K562 (cell line): ENCODE data around the gene DPEP3. TPM values are rescaled to one million over a fixed set of nuclear protein-coding genes. Genes with fewer than 3 reads are reported as not detected.
A peak's percentile ranks its signal among the peaks of the same experiment; 100 is the strongest.

Experiments
- ATAC-seq: fragments of 200-7000 bp; cut with Tn5 transposase; 3 replicates; pipeline ENCODE4 v1.9.1; 2020; ENCODE audit warnings: moderate library complexity
- BruUV-seq: library from RNA; stranded (reverse); fragments of 400-500 nt; replicated peaks from 2 replicates; lab custom pipeline; 2021; lab: Mats Ljungman, UMichigan
- CTCF ChIA-PET: fragments of 300-600 bp; formaldehyde crosslinking; extraction: SDS; loops from one replicate; lab custom pipeline; 2021; ENCODE audit warnings: low intra/inter-chr PET ratio; lab: Yijun Ruan, JAX
- POLR2A ChIA-PET: fragments of 300-600, 350-650 bp; sonication (Branson Sonifier 250); formaldehyde crosslinking; extraction: SDS; loops from one replicate; lab custom pipeline; 2021; ENCODE audit warnings: antibody characterized with exemption, inconsistent platforms; lab: Yijun Ruan, JAX
- DNase-seq, 4 experiments: peaks; one replicate each; pipeline versions ENCODE4 v3.0.0 to v3.0.0-alpha.2; 2011 to 2018; ENCODE audit warnings: low spot score in 3 of 4, mixed read lengths in 3 of 4; ENCODE audit errors: extremely low read depth in 1 of 4
- FAIRE-seq: peaks from 2 replicates; lab custom pipeline; 2011; peaks lifted over from hg19 to GRCh38; lab: Jason Lieb, UNC
- H2AFZ ChIP-seq: 2 replicates; pipeline ENCODE4 v1.6.0; 2011; ENCODE audit warnings: low read depth, low read length, control low read depth, inconsistent platforms
- H3K27ac ChIP-seq: fragments of 200-600 bp; 3 replicates; pipeline ENCODE4 v1.8.0; 2011; ENCODE audit warnings: low read depth, mild to moderate bottlenecking, control low read depth, inconsistent platforms, low read length, moderate library complexity, mixed read lengths; ENCODE audit errors: extremely low read depth
- H3K27me3 ChIP-seq, 2 experiments: fragments of 300-600 bp in 1 of 2; 2 replicates in 1 of 2; 3 replicates in 1 of 2; pipeline versions ENCODE4 v1.6.0 to v1.8.0; 2011; ENCODE audit warnings: inconsistent platforms in 2 of 2, low read length in 2 of 2, mild to moderate bottlenecking in 1 of 2, mixed read lengths in 1 of 2, moderate library complexity in 1 of 2; ENCODE audit not compliant: control insufficient read depth in 2 of 2, insufficient read depth in 2 of 2
- H3K36me3 ChIP-seq: fragments of 300-600 bp; 3 replicates; pipeline ENCODE4 v1.8.0; 2011; ENCODE audit warnings: mild to moderate bottlenecking, low read length, inconsistent platforms; ENCODE audit not compliant: control insufficient read depth, insufficient read depth
- H3K4me1 ChIP-seq, 2 experiments: fragments of 200-600 bp in 1 of 2; replicated peaks in 1 of 2; 2 replicates in 1 of 2; 3 replicates in 1 of 2; pipeline versions ENCODE4 v1.5.1 to v1.8.0; 2011; ENCODE audit warnings: inconsistent platforms in 2 of 2, low read length in 2 of 2, mild to moderate bottlenecking in 1 of 2, mixed read lengths in 1 of 2, moderate library complexity in 1 of 2; ENCODE audit not compliant: control insufficient read depth in 2 of 2, insufficient read depth in 2 of 2
- H3K4me2 ChIP-seq: 2 replicates; pipeline ENCODE4 v1.6.1; 2011; ENCODE audit warnings: low read length, control low read depth, inconsistent platforms, mixed read lengths; ENCODE audit not compliant: insufficient read depth
- H3K4me3 ChIP-seq: fragments of 200-600 bp; sonication (generic), shearing (Covaris generic); 2 replicates; pipeline ENCODE4 v1.5.1; 2016; ENCODE audit warnings: control low read depth, inconsistent platforms
- H3K79me2 ChIP-seq: fragments of 200-600 bp; 3 replicates; pipeline ENCODE4 v1.8.0; 2011; ENCODE audit warnings: low read length, inconsistent platforms; ENCODE audit not compliant: control insufficient read depth, insufficient read depth
- H3K9ac ChIP-seq, 2 experiments: 2 replicates each; pipeline versions ENCODE4 v1.6.0 to v1.6.1; 2011; ENCODE audit warnings: low read depth in 2 of 2, low read length in 2 of 2, control low read depth in 1 of 2, inconsistent platforms in 1 of 2, mild to moderate bottlenecking in 1 of 2, mixed read lengths in 1 of 2; ENCODE audit not compliant: insufficient read depth in 1 of 2
- H3K9me1 ChIP-seq: one replicate; pipeline ENCODE4 v1.6.0; 2011; ENCODE audit warnings: inconsistent platforms, mild to moderate bottlenecking, low read length, moderate library complexity; ENCODE audit not compliant: control insufficient read depth, insufficient read depth
- H3K9me3 ChIP-seq: replicated peaks from 2 replicates; pipeline ENCODE4 v1.5.1; 2011; ENCODE audit warnings: low read depth, low read length, inconsistent platforms; ENCODE audit not compliant: control insufficient read depth, insufficient read depth
- H4K20me1 ChIP-seq: replicated peaks from 2 replicates; pipeline ENCODE4 v1.6.1; 2011; ENCODE audit warnings: low read length, inconsistent platforms, mixed read lengths; ENCODE audit not compliant: control insufficient read depth, insufficient read depth
- ATF4 ChIP-seq: fragments of 450-650 bp; formaldehyde crosslinking; IDR thresholded peaks from 2 replicates; pipeline ENCODE4 v1.4.0; 2022; ENCODE audit warnings: mild to moderate bottlenecking, moderate library complexity
- CCAR2 ChIP-seq: fragments of 200-400 bp; formaldehyde crosslinking; IDR thresholded peaks from 2 replicates; pipeline ENCODE4 v1.6.1; 2017; ENCODE audit warnings: mild to moderate bottlenecking, low read depth, low read length
- CEBPB ChIP-seq: fragments of 450-650 bp; IDR thresholded peaks from 2 replicates; pipeline ENCODE4 v1.6.1; 2016; ENCODE audit warnings: missing genetic modification characterization, missing compliant biosample characterization
- GABPB1 ChIP-seq: sonication (generic); formaldehyde crosslinking; IDR thresholded peaks from 2 replicates; pipeline ENCODE4 v1.8.0; 2022; ENCODE audit warnings: mild to moderate bottlenecking, missing genetic modification reagents
- HLTF ChIP-seq: fragments of 450-650 bp; IDR thresholded peaks from 2 replicates; pipeline ENCODE4 v1.6.1; 2016
- MTA2 ChIP-seq: fragments of 450-650 bp; IDR thresholded peaks from 2 replicates; pipeline ENCODE4 v1.6.1; 2016; ENCODE audit warnings: low read depth
- RNF219 ChIP-seq: fragments of 250-450 bp; sonication (Bioruptor Pico); IDR thresholded peaks from 2 replicates; pipeline ENCODE4 v1.5.0; 2022; ENCODE audit warnings: mild to moderate bottlenecking
- TARDBP ChIP-seq: fragments of 450-650 bp; IDR thresholded peaks from 2 replicates; pipeline ENCODE4 v1.6.1; 2016
- TCF7L2 ChIP-seq: fragments of 150-350 bp; IDR thresholded peaks from 2 replicates; pipeline ENCODE4 v1.6.1; 2016; ENCODE audit warnings: low read depth, mild to moderate bottlenecking, low read length, moderate library complexity
- ZNF121 ChIP-seq: sonication (generic); formaldehyde crosslinking; conservative IDR thresholded peaks from 2 replicates; pipeline ENCODE4 v1.8.0; 2022; ENCODE audit warnings: missing genetic modification reagents
- ZNF77 ChIP-seq: fragments of 250-450 bp; sonication (Bioruptor Pico); IDR thresholded peaks from 2 replicates; pipeline ENCODE4 v1.5.0; 2020
- WGBS: fragments of 100-300 bp; shearing (Covaris generic); methylation state at CpG from one replicate; pipeline ENCODE4 v1.1.6; 2016; ENCODE audit warnings: low coverage, mixed read lengths; ENCODE audit not compliant: insufficient coverage; ENCODE audit errors: missing lambda C conversion rate; 5-methylcytosine and 5-hydroxymethylcytosine counted together
- in situ Hi-C: fragments of 300-500 bp; cut with MboI; formaldehyde crosslinking; loops from 4 replicates; pipeline ENCODE4 v1.15.0; 2018; ENCODE audit warnings: inconsistent platforms, mixed read lengths
- intact Hi-C: fragments of 100-400 bp; cut with micrococcal nuclease; formaldehyde crosslinking; loops from 2 replicates; pipeline ENCODE4 v1.14.2; 2022
- polyA plus RNA-seq, 8 experiments: library from polyadenylated mRNA; depleted of rRNA in 4 of 8; stranded (reverse) in 5 of 8; unstranded in 3 of 8; fragments of >200 nt; fragmentation: Nextera tagmentation in 2 of 8; fragmentation: Illumina TruSeq in 1 of 8; extraction: Ambion mirVana in 2 of 8; extraction: Trizol in 1 of 8; gene quantifications; 2 replicates each; pipeline versions ENCODE4 v1.2.1 to v1.2.3, GENCODE V29; 2011 to 2014; ENCODE audit warnings: inconsistent platforms in 1 of 8, missing spikeins in 1 of 8
- total RNA-seq, 7 experiments: library from RNA; depleted of rRNA in 6 of 7; stranded (reverse); fragments of >200 nt in 6 of 7; fragmentation: Illumina TruSeq in 2 of 7; extraction: Trizol in 2 of 7; gene quantifications; 2 replicates each; pipeline versions ENCODE4 v1.2.1 to v1.2.3, GENCODE V29; 2011 to 2021; ENCODE audit warnings: low replicate concordance in 1 of 7
- TF ChIP-seq, protein P1 (sequence below): sonication (generic); formaldehyde crosslinking; IDR thresholded peaks from 2 replicates; pipeline ENCODE4 v1.8.0; 2022; ENCODE audit warnings: mild to moderate bottlenecking, missing genetic modification reagents
- TF ChIP-seq, protein P2 (sequence below): sonication (generic); formaldehyde crosslinking; IDR thresholded peaks from 2 replicates; pipeline ENCODE4 v1.8.1; 2023; ENCODE audit warnings: missing genetic modification reagents, mild to moderate bottlenecking, borderline replicate concordance
- TF ChIP-seq, protein P3 (sequence below): fragments of 450-650 bp; formaldehyde crosslinking; IDR thresholded peaks from 2 replicates; pipeline ENCODE4 v1.4.0; 2022; ENCODE audit warnings: missing genetic modification characterization

The DPEP3 gene
- total and polyA plus RNA-seq, 9 of the 15 experiments (the other 6 are each of a cell fraction or from before 2014, with no cell fraction given): not detected

DNA sequence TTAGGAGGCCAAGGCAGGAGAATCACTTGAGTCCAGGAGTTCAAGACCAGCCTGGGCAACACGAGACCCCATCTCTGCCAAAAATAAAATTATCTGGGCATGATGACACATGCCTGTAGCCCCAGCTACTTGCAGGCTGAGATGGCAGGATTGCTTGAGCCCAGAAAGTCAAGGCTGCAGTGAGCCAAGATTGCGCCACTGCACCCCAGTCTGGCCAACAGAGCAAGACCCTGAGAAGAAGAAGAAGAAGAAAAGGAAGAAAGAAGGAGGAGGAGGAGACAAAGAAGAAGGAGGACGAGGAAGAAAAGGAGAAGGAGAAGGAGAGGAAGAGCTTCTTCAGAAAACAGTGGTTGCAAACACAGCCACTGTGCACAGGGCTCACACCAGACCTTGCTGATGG is 8.4 kb upstream of the DPEP3 start:
- peak overlapping the region in 1 of 2 experiments; percentile 31; a peak in 2 of 4 replicates for H3K9ac ChIP-seq
- no peak overlapping the region for H3K4me3 ChIP-seq
- DNase-seq: no peak
- H2AFZ ChIP-seq: 0 out of 2 replicates have a peak overlapping the region, but pooled peaks have one; percentile 7
- peaks cover 22 to 28% of the 10 kb centered on the region in 2 experiments for H3K4me1 ChIP-seq
- no TSS peak for BruUV-seq
- no peaks in the 10 kb centered on the region for H3K36me3 ChIP-seq
- in situ Hi-C loops: no loop called here
- FAIRE-seq: no peak
- CTCF ChIA-PET: no interaction called here
- POLR2A ChIA-PET: interaction anchor here (1.0 to 1.9 kb wide), 2 partner anchors 33 to 53 kb away, joined by 3 to 4 read pairs; partner anchors contain the start of genes DDX28 and DUS2
- 70% methylated on average over 2 of the region's 3 CpGs for WGBS
- H3K27ac ChIP-seq: no peak overlapping the region
- no peaks in the 10 kb centered on the region for H3K27me3 ChIP-seq
- no peaks in the 10 kb centered on the region for H4K20me1 ChIP-seq
- H3K9me3 ChIP-seq: no peaks in the 10 kb centered on the region
- no peaks in the 10 kb centered on the region for H3K79me2 ChIP-seq
- intact Hi-C loops: no loop called here
- ATAC-seq: no peak
- H3K9me1 ChIP-seq: no peaks in the 10 kb centered on the region
- no peak overlapping the region for H3K4me2 ChIP-seq
- TF ChIP-seq TCF7L2 (no peak), CEBPB (peak; percentile 63; the same call in 1 of the 2 replicates), ZNF77 (no peak), ATF4 (CRISPR knock-in tag) (no peak), MTA2 (no peak), GABPB1 (CRISPR knock-in tag) (no peak), ZNF121 (peak; percentile 85), CCAR2 (no peak), HLTF (no peak), TARDBP (no peak), RNF219 (CRISPR knock-in tag) (no peak)
- TF ChIP-seq, protein P1, sequence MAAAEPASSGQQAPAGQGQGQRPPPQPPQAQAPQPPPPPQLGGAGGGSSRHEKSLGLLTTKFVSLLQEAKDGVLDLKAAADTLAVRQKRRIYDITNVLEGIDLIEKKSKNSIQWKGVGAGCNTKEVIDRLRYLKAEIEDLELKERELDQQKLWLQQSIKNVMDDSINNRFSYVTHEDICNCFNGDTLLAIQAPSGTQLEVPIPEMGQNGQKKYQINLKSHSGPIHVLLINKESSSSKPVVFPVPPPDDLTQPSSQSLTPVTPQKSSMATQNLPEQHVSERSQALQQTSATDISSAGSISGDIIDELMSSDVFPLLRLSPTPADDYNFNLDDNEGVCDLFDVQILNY: no peak
- TF ChIP-seq, protein P2, sequence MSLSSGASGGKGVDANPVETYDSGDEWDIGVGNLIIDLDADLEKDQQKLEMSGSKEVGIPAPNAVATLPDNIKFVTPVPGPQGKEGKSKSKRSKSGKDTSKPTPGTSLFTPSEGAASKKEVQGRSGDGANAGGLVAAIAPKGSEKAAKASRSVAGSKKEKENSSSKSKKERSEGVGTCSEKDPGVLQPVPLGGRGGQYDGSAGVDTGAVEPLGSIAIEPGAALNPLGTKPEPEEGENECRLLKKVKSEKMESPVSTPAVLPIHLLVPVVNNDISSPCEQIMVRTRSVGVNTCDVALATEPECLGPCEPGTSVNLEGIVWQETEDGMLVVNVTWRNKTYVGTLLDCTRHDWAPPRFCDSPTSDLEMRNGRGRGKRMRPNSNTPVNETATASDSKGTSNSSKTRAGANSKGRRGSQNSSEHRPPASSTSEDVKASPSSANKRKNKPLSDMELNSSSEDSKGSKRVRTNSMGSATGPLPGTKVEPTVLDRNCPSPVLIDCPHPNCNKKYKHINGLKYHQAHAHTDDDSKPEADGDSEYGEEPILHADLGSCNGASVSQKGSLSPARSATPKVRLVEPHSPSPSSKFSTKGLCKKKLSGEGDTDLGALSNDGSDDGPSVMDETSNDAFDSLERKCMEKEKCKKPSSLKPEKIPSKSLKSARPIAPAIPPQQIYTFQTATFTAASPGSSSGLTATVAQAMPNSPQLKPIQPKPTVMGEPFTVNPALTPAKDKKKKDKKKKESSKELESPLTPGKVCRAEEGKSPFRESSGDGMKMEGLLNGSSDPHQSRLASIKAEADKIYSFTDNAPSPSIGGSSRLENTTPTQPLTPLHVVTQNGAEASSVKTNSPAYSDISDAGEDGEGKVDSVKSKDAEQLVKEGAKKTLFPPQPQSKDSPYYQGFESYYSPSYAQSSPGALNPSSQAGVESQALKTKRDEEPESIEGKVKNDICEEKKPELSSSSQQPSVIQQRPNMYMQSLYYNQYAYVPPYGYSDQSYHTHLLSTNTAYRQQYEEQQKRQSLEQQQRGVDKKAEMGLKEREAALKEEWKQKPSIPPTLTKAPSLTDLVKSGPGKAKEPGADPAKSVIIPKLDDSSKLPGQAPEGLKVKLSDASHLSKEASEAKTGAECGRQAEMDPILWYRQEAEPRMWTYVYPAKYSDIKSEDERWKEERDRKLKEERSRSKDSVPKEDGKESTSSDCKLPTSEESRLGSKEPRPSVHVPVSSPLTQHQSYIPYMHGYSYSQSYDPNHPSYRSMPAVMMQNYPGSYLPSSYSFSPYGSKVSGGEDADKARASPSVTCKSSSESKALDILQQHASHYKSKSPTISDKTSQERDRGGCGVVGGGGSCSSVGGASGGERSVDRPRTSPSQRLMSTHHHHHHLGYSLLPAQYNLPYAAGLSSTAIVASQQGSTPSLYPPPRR (CRISPR knock-in tag): no peak
- TF ChIP-seq, protein P3, sequence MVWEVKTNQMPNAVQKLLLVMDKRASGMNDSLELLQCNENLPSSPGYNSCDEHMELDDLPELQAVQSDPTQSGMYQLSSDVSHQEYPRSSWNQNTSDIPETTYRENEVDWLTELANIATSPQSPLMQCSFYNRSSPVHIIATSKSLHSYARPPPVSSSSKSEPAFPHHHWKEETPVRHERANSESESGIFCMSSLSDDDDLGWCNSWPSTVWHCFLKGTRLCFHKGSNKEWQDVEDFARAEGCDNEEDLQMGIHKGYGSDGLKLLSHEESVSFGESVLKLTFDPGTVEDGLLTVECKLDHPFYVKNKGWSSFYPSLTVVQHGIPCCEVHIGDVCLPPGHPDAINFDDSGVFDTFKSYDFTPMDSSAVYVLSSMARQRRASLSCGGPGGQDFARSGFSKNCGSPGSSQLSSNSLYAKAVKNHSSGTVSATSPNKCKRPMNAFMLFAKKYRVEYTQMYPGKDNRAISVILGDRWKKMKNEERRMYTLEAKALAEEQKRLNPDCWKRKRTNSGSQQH (CRISPR knock-in tag): no peak
